ENCODE results near the gene ENOX2.
A peak's percentile ranks its signal among the peaks of the same experiment; 100 is the strongest.
"Not testable (repeated sequence)": the region's sequence is repeated elsewhere in the genome, so short reads cannot be mapped to it uniquely, and the experiment has no call there.

ENOX2 gene

GRCh38 chrX:130902783-130903613 is at the start of gene ENOX2:
Gene ENOX2, minus strand, starts transcription at chrX:130903209. Its CDS starts 199,993 bp downstream, at chrX:130703216.
- DNase-seq (ENCODE audit: low read depth) = peak; percentile 98

- no peak for DNase-seq (ENCODE audit: low read depth)
Measured at GRCh38 chrX:130952266-130953043, 49.4 kb upstream of the ENOX2 start.

- DNase-seq (ENCODE audit: low read depth) = no peak
Measured at GRCh38 chrX:130944230-130944629, 41.2 kb upstream of the ENOX2 start.

GRCh38 chrX:130937101-130937500 is 34.1 kb upstream of the ENOX2 start:
- DNase-seq (ENCODE audit: low read depth) = no peak

GRCh38 chrX:130933358-130933757 is 30.3 kb upstream of the ENOX2 start:
- no peak for DNase-seq (ENCODE audit: low read depth)

GRCh38 chrX:130920405-130920804 is 17.4 kb upstream of the ENOX2 start:
- DNase-seq (ENCODE audit: low read depth) = not testable (repeated sequence)

- not testable (repeated sequence) for DNase-seq (ENCODE audit: low read depth)
Measured at GRCh38 chrX:130919676-130920075, 16.7 kb upstream of the ENOX2 start.

- not testable (repeated sequence) for DNase-seq (ENCODE audit: low read depth)
Measured at GRCh38 chrX:130918498-130918897, 15.5 kb upstream of the ENOX2 start.

- peak; percentile 28 for DNase-seq (ENCODE audit: low read depth)
Measured at GRCh38 chrX:130916636-130917422, 13.8 kb upstream of the ENOX2 start.

- peak; percentile 63 for DNase-seq (ENCODE audit: low read depth)
Measured at GRCh38 chrX:130915302-130915701, 12.3 kb upstream of the ENOX2 start.

GRCh38 chrX:130909469-130910136 is 6.6 kb upstream of the ENOX2 start:
- DNase-seq (ENCODE audit: low read depth) = no peak

- no peak for DNase-seq (ENCODE audit: low read depth)
Measured at GRCh38 chrX:130906776-130907175, 3.8 kb upstream of the ENOX2 start.

- no peak for DNase-seq (ENCODE audit: low read depth)
Measured at GRCh38 chrX:130902446-130902782, 595 bp downstream of the ENOX2 start.

- peak; percentile 54 for DNase-seq (ENCODE audit: low read depth)
Measured at GRCh38 chrX:130896802-130897501, 6.1 kb downstream of the ENOX2 start.

GRCh38 chrX:130896026-130896425 is 7.0 kb downstream of the ENOX2 start:
- peak; percentile 56 for DNase-seq (ENCODE audit: low read depth)

GRCh38 chrX:130895299-130895698 is 7.7 kb downstream of the ENOX2 start:
- DNase-seq (ENCODE audit: low read depth) = peak; percentile 81

GRCh38 chrX:130893356-130894085 is 9.5 kb downstream of the ENOX2 start:
- peak; percentile 61 for DNase-seq (ENCODE audit: low read depth)

GRCh38 chrX:130887376-130887775 is 15.6 kb downstream of the ENOX2 start:
- no peak for DNase-seq (ENCODE audit: low read depth)

GRCh38 chrX:130885996-130886395 is 17.0 kb downstream of the ENOX2 start:
- no peak for DNase-seq (ENCODE audit: low read depth)

GRCh38 chrX:130885508-130885907 is 17.5 kb downstream of the ENOX2 start:
- no peak for DNase-seq (ENCODE audit: low read depth)

GRCh38 chrX:130884627-130885026 is 18.4 kb downstream of the ENOX2 start:
- DNase-seq (ENCODE audit: low read depth) = no peak
